ENCODE results near the gene LMO7. TPM values are rescaled to one million over a fixed set of nuclear protein-coding genes. Genes with fewer than 3 reads are reported as not detected.

Gene LMO7
- total RNA-seq, 4 donors from 2014 or later = 7.3 to 11.9 (median 8.9) TPM

- TF ChIP-seq, protein P1, sequence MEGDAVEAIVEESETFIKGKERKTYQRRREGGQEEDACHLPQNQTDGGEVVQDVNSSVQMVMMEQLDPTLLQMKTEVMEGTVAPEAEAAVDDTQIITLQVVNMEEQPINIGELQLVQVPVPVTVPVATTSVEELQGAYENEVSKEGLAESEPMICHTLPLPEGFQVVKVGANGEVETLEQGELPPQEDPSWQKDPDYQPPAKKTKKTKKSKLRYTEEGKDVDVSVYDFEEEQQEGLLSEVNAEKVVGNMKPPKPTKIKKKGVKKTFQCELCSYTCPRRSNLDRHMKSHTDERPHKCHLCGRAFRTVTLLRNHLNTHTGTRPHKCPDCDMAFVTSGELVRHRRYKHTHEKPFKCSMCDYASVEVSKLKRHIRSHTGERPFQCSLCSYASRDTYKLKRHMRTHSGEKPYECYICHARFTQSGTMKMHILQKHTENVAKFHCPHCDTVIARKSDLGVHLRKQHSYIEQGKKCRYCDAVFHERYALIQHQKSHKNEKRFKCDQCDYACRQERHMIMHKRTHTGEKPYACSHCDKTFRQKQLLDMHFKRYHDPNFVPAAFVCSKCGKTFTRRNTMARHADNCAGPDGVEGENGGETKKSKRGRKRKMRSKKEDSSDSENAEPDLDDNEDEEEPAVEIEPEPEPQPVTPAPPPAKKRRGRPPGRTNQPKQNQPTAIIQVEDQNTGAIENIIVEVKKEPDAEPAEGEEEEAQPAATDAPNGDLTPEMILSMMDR (IDR thresholded peaks at IDR 0.05; ENCODE audit: low read depth) = no peak
Observed at GRCh38 chr13:75764251-75764925, 128.3 kb downstream of the LMO7 start.

DNA sequence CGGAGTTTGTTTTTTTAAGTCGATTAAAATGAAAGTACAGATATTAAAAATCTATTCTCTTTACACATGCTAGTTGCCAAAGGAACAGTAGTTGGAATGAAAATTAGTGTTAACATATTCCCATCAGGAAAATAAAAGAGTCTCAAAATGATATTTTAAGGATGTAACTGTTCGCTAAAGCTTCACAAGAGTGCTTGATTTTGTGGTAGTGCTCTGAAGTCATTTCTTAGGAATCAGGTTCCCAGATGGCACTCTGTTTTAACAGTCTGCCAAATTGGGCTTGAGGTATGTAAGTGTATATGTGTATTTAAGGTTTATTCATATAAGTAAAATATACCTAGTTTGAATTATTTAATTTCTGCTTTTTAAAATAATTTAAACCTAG is 128.8 kb downstream of the LMO7 start:
- TF ChIP-seq, protein P1 (IDR thresholded peaks at IDR 0.05; ENCODE audit: low read depth) = no peak

GRCh38 chr13:75766636-75767035 is 130.5 kb downstream of the LMO7 start:
- TF ChIP-seq, protein P1 (IDR thresholded peaks at IDR 0.05; ENCODE audit: low read depth) = no peak

- TF ChIP-seq, protein P1 (IDR thresholded peaks at IDR 0.05; ENCODE audit: low read depth) = no peak
Observed at GRCh38 chr13:75769141-75769905, 133.2 kb downstream of the LMO7 start.

DNA sequence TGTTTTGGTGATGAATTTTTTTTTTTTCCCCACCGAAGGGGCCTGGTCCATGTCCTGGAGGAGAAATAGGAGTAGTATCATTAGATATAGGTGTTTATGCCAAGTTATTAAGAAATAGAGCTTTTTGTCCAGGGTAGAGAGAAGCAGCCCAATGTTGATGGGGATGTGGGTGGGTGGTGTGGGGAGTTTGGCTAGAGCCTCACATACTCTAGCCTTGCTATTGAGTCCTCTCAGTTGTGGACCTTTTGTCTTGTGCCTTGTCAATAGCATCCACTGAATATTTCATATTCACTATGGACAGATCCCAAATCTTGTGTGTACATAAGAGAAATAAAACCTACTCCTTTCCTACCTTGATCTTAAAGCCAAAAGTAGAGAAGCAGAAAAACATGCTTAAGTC is 134.0 kb downstream of the LMO7 start:
- TF ChIP-seq, protein P1 (IDR thresholded peaks at IDR 0.05; ENCODE audit: low read depth) = no peak

- TF ChIP-seq, protein P1 (IDR thresholded peaks at IDR 0.05; ENCODE audit: low read depth) = no peak
Observed at GRCh38 chr13:75770592-75771011, 134.5 kb downstream of the LMO7 start.

GRCh38 chr13:75771226-75771625 is 135.1 kb downstream of the LMO7 start:
- TF ChIP-seq, protein P1 (IDR thresholded peaks at IDR 0.05; ENCODE audit: low read depth) = no peak
